NCI-H526 treated with DMSO at 0.1 percent for 48 hours (cell line): Measurements from ENCODE around the gene HS2ST1.
"Not testable (repeated sequence)": the region's sequence is repeated elsewhere in the genome, so short reads cannot be mapped to it uniquely, and the experiment has no call there.

Source experiments
- DNase-seq: peaks from one replicate; lab custom pipeline; 2025; lab: John Stamatoyannopoulos, UW

The HS2ST1 gene

DNA sequence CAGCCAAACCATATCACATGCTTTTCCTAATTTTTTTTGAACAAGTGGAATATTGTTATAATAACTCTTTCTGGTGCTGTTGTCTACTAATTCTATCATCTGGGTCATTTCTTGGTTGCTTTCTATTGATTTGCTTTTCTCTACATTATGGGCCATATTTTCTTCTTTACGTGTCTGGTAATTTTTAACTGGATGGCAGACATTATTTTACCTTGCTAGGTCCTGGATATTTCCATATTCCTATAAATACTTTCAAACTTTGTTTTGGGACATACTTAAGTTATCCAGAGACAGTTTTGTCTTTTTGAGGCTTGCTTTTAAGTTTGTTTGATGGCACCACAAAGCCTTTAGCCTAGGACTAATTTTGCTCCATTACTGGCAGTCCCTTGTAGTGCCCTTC lies 11.3 kb downstream of the HS2ST1 start:
- no peak for DNase-seq

DNA sequence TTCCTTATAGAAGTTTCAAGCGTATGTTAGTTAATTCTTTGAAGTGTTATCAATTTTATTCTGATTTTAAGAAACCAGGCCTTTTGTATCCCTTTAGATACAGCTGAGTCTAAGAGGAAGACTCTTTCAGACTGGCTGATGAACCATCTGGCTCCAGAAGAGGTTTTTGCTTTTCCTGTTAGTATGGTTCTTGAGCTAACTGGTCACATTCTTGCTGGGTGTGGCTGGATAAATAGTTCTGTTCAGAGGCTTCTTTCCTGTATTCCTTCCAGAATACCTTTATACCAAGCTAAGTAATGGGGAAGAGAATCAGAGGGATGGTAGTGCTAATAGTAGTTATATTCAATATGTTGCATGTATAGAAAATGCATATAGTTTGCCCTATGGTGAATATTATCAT lies 12.4 kb downstream of the HS2ST1 start:
- no peak for DNase-seq

DNA sequence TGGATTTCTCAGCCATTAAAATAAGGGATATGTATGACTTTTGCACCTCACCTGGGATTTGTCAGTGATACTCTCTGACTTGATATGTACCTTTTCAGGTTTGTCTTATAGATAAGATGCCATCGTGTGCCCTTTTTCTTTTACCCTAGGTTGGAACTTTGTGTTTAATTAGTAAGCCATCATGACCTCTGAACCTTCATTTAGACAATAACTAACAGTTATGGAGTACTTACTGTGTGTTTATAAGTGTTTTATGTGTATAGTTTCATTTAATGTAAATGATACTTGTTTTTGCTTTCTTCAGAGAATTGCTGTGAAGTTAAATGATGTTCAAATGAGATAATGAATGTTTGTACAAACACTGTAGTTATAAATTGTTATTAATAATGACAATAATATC lies 14.4 kb downstream of the HS2ST1 start:
- DNase-seq: no peak

DNA sequence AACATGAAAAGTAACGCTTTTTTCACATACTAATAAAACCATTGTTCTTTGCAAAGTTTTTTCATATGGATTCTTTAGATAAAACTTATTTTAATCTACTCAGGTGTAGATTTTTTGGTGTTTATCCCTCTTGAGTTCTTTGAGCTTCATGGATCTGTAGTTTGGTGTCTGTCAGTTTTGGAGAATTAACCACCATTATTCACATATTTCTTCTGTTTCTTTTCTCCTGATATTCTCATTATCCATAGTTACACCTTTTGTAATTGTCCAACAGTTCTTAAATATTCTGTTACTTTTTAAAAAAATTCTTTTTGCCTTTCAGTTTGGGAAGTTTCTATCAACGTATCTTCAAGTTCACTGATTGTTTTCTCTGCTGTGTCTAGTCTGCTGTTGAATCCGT lies 18.6 kb downstream of the HS2ST1 start:
- DNase-seq: no peak

DNA sequence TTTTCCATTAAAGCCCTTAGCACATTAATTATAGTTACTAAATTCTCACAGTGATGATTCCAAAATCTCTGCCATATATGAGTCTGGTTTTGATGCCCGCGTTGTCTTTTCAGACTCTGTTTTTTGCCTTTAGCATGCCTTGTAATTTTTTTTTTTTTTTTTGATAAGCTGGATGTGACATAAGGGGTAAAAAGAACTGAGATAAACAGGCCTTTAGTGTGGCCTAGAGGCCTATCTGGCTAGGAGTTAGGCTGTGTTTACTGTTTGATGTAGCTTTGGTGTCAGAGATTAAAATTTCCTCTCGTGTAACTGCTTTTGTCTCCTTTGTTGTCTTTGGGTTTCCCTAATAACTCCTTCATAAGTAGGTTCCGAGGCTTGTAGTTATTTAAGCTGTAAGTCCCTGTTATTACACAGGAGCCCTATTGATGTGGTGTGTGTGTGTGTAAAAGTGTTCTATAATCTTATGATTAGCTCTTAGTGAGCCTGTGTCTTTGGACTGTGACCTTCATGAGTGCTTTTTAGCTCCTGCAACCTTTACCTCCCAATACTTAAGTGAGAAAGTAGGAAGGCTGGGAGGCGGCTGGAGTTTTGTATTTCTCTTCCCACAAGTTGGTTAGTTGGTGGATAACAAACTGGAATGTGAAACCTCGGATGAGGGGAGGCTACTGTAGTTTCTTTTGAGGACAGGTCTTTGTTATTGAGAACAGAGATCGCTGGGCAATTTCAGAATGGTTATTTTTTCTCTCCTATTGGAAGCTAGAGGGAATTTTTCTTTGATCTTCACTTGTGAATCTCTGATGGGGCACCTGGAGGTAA lies 19.3 kb downstream of the HS2ST1 start:
- DNase-seq: no peak

DNA sequence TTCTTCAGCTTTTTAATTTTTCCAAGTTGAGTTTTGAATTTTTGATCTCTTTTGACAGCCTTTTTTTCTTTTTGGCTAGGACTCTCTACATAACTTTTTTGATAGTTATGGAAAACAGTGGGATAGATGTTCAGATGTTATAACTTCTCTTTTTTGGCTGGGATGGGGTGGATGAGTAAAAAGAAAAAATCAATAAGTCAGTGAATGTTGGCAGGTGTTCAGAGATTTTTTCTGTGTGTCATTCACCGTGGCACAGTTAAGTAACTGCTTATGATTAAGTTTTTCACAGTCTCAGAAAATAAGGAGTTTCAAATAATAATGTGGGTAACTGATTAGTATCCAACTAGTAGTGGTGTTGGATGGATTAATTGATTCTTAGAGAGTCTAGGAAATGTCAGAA lies 24.0 kb downstream of the HS2ST1 start:
- DNase-seq: no peak

DNA sequence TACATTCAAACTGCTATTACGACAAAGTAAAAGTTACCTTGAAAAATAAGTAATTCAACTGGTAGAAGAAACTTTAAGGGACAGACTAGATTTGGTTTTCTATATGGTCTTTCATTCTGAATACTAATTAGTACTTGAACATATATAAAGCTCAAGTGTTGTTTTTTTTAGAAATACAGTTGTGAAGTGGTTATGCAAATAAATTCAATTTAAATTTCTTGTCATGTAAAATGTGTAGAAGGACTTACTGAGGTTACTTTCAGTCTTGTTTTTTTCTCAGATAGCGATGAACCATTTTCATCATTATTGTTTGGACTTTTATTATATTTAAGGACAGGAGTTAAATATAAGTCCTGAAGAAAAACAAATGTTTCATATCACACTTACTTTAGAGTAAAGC lies 24.4 kb downstream of the HS2ST1 start:
- no peak for DNase-seq

DNA sequence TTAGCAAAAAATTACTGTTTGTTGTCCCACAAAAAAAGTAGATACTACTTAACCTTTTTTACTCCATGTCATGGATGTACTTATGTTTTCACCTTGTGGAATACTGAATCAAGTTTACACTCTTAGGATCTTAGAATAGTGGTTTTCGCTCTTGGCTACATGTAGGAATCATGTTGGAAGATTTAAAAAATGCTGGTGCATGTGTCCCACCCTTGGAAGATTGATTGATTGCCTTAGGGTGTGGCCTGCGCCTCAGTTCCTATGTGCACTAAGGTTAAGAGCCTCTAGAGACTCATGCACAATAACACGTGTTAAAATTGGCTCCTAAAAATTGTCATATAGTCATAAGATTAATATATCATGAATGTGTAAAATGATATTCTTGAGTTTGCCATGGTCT lies 25.0 kb downstream of the HS2ST1 start:
- DNase-seq: no peak

DNA sequence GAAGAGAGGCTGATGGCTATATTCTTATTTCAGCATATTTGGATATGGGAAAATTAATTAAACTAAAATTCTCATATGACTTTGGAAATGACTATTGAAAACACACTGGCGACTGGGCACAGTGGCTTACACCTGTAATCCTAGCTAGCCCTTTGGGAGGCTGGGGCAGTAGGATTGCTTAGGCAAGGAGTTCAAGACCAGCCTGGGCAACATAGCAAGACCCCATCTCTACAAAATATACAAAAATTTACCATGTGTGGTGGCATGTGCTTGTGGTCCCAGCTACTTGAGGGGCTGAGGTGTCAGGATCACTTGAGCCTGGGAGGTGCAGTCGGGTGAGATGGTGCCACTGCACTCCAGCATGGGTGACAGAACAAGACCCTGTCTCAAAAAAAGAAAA lies 26.2 kb downstream of the HS2ST1 start:
- DNase-seq: no peak

DNA sequence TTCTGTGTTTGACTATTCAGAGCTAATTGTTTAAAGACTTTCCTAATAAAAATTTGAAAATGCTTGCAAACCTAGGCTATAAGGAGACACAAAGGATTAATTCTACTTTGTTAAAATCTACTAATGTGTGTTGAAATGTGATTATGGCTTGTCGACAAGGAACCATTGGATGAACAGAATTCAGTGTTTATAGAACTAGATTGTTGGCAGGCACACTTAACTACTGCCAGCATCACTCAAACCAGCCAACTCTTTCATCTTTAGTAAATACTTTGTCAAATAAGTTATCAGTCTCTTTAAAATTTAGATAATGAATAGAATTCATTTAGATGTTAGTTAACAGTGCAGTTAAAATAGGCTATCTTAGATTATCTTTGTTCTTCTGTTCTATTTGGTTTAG lies 27.6 kb downstream of the HS2ST1 start:
- no peak for DNase-seq

DNA sequence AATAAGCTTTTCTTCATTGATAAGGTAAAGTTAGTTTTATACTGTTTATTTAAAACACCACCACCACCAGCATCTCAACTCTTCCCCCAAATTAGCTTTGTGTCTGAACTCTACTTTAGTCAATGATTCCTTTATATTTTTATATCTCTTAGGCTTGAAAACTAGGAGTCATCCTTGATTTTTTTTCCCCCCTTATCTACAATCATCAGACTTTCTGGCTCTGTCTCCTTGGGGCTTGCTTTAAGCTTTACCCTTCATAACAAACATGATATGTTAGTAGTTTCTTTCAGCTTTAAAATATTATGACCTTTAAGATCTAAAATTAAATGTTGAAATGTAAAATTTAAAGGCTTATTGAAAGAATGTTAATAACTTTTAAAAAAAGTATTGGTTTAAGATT lies 28.3 kb downstream of the HS2ST1 start:
- DNase-seq: no peak

DNA sequence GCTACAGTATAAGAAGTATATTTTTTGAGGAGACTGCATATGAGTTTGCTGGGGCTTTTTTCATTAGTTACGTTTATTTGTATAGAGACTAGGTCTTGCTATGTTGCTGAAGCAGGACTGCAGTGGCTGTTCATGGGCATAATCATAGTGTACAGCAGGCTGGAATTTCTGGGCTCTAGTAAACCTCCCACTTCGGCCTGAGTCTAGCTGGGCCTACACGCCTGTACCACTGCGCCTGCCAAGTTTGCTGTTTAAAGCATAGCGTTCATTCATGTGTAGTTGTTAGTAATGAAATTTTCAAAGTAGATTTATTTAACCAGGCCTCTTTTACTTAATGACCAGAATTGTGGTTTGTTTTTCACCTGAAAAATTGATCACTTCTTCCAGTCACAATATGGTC lies 33.8 kb downstream of the HS2ST1 start:
- DNase-seq: no peak

DNA sequence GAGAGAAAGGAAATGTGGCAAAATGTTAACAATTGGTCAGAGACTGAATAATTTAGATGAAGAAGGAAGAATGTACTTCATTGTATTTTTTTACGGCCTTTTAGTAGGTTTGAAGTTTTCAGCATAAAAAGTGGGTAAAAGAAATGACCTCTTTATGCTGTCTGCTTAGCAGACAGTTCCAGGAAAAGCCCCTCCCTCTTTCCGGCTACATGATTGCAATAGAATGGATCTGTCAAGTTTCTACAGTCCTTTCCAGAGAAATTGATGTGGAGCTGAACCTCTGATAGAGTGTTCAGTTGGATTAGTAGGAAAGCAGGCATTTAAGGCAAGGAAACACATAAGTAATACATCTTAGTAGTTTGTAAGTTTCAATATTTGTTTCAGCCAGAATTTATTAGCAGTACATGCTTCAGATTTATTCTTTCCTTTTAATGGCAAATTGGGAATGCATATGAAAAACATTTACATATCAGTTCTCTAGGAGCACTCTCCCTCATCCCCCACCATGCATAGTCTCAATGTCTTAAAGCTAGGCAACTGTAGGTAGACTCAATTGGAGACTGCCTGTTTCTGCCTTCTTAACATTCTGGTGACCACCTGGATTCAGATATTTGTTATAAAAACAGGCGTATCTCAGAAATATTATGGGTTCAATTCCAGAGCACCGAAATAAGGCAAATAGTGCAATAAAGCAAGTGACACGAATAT lies 36.4 kb downstream of the HS2ST1 start:
- DNase-seq: no peak

DNA sequence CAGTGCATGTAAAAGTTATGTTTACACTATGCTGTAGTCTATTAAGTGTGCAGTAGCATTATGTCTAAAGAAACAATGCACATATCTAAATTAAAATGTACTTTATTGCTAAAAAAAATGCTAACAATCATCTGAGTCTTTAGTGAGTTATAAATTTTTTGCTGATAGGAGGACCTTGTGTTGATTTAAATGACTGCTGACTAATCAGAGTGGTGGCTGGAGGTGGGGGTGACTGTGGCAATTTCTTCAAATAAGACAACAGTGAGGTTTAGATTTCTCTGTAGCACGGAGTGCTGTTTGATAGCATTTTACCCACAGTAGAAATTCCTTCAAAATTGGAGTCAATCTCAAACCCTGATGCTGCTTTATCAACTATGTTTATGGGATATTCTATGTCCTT lies 37.0 kb downstream of the HS2ST1 start:
- no peak for DNase-seq

DNA sequence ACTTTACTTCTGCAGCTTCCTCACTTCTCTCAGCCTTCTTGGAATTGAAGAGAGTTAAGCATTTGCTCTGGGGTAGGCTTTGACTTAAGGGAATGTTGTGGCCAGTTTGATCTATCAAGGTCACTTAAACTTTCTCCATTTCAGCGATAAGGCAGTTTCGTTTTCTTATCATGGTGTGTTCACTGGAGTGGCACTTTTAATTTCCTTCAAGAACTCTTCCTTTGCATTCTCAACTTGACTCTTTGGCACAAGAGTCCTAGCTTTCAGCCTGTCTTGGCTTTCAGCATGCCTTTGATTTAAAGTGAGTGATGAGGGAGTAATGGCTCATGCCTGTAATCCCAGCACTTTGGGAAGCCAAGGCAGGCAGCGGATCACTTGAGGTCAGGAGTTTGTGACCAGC lies 38.7 kb downstream of the HS2ST1 start:
- no peak for DNase-seq

DNA sequence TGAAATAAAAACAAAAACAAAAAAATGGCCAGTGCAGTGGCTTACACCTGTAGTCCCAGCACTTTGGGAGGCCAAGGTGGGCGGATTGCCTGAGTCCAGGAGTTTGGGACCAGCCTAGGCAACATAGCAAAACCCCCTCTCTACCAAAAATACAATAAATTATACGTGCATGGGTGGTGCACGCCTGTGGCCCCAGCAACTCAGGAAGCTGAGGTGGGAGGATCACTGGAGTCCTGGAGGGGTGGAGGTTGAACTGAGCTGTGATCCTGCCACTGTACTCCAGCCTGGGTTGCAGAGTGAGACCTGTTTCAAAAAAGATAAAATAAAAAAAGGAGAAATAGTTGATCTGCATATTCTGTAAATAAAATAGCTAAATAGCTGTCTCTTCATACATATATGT lies 41.2 kb downstream of the HS2ST1 start:
- DNase-seq: no peak

DNA sequence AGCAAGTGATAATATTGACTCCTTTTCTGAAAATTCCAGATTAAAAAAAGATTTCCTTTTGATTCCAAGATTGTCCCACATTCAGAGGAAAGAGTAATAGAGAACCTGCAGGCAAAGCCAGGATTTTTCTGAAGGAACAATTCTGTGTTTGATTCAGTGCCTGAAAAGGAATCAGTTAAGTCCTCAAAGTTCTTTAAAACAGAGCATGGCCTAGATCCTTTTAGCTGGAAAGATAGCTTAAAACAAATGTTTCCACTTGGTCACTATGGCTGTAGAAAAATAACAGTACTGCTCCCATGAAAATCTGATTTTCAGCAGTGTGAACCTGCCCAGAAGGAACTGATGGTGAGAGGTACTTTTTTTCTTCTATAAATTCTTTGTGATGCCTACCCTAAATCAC lies 41.8 kb downstream of the HS2ST1 start:
- no peak for DNase-seq

DNA sequence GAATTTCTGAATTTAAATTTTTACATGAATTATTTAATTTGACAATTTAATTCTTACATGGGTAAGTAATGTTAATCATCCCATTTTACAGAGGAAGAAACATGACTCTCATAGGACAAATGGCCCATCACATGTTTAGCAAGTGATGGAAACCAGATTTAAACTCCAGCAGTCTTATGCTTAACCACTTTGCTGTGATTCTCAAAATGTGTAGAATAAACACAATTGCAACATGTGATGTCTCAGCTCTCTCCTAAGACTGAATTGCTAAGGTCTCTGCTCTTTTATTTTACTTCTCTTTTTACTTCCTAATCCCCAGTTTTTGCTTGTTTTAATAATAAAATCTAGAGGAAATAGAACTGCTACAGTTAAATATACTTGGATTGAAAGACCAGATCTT lies 42.8 kb downstream of the HS2ST1 start:
- no peak for DNase-seq

DNA sequence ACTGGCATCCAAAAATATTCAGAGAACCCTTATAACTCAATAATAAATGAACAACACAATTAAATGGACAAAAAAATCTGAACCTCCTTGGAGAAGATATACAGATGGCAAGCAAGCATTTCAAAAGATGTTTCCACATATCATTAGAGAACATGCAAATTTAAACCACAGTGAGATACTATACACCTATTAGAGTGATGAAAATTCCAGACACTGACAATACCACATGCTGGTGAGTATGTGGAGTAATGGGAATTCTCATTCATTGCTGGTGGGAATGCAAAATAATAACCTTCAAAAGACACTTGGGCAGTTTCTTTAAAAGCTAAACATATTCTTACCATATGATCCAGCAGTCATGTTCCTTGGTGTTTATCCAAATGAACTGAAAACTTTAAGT lies 46.1 kb downstream of the HS2ST1 start:
- no peak for DNase-seq

DNA sequence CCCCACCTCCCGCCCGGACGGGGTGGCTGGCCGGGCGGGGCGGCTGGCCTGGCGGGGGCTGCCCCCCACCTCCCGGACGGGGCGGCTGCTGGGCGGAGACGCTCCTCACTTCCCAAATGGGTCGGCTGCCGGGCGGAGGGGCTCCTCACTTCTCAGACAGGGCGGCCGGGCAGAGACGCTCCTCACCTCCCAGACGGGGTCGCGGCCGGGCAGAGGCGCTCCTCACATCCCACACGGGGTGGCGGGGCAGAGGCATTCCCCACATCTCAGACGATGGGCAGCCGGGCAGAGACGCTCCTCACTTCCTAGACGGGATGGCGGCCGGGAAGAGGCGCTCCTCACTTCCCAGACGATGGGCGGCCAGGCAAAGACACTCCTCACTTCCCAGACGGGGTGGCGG lies 49.4 kb downstream of the HS2ST1 start:
- DNase-seq: not testable (repeated sequence)

DNA sequence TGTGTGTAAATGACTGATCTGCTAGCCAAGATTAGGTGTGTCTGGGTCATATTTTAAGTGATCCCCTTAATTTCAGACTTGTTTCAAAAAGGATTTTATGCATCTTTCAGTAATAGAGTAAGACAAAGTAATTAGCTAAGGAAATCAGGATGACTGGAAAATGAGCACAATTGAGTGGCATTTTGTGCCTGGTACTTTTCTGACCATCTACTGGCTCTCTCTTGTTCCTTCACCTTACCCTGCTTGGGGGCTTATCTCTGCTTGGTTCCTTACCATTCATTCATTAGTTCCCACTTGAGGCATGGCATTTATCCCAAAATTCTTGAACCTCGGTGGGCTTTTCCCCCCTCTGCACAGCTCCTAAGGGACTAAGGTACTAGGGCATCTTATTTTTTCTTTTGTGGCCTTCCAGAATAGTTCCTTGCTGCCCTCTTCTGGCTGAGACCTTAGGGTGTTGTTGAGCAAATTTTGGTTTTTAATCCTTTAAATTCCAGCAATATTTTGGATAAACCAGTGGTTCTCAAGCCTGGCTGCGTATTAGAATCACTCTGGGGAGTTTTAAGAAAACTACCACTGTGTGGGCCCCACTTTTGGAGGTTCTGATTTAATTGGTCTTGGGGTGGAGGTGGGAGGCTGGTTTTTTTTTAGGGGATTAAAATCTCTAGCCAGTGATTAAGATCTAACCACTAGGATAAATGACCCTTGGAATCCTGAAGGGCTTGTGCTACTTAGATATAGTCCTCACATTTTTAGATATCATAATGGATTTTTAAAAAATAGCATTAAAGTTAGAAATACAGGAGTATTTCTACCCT lies 50.8 kb downstream of the HS2ST1 start:
- no peak for DNase-seq

DNA sequence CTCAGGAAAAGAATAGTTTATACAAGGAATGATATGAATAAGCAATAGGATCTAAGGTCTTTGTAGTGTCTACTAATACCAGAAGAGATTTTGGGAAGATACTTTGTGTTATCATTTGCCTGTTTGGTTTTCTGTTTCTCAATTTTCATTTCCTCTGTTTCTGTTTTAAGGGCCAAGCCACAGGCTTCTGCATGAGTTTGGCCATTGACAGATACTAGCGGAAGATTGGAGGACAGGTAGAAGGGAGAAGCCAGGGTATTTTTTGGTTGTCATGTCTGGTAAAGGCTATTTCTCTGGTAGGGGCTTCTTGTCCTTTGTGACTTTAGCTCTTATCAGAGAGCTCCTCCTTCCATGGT lies 51.4 kb downstream of the HS2ST1 start:
- DNase-seq: no peak

DNA sequence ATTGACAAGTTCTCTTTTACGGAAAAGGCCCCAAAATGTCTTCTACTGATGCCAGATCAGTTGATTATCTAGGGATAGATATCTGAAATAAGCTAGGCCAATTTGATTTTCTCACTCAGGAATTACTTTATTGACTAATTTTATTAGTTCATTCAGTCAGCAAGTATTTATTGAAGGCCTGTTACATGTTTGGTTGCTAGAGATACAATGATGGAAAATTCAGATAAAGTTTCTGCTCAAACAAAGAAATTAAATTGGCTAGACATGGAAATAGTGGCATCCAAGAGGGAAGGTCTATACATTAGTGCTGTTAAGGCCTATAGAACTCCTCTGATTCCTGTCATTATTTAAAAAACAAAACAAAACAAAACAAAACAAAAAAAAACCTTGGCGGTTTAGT lies 56.5 kb downstream of the HS2ST1 start:
- no peak for DNase-seq
